Suppressor macrophage (primary cell): Measurements from ENCODE around the gene SEC16B.

ENCODE experiments used
- DNase-seq, 4 experiments: peaks; one replicate each; pipeline ENCODE4 v3.0.0-alpha.2; 2020 to 2022
- total RNA-seq, 17 experiments: gene quantifications; one replicate each; lab custom pipeline; 2026; ENCODE audit warnings: mixed read lengths in 6 of 17, inconsistent platforms in 3 of 17; lab: John Stamatoyannopoulos, UW

The SEC16B gene, protein sequence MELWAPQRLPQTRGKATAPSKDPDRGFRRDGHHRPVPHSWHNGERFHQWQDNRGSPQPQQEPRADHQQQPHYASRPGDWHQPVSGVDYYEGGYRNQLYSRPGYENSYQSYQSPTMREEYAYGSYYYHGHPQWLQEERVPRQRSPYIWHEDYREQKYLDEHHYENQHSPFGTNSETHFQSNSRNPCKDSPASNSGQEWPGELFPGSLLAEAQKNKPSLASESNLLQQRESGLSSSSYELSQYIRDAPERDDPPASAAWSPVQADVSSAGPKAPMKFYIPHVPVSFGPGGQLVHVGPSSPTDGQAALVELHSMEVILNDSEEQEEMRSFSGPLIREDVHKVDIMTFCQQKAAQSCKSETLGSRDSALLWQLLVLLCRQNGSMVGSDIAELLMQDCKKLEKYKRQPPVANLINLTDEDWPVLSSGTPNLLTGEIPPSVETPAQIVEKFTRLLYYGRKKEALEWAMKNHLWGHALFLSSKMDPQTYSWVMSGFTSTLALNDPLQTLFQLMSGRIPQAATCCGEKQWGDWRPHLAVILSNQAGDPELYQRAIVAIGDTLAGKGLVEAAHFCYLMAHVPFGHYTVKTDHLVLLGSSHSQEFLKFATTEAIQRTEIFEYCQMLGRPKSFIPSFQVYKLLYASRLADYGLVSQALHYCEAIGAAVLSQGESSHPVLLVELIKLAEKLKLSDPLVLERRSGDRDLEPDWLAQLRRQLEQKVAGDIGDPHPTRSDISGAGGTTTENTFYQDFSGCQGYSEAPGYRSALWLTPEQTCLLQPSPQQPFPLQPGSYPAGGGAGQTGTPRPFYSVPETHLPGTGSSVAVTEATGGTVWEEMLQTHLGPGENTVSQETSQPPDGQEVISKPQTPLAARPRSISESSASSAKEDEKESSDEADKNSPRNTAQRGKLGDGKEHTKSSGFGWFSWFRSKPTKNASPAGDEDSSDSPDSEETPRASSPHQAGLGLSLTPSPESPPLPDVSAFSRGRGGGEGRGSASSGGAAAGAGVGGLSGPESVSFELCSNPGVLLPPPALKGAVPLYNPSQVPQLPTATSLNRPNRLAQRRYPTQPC
- 0 to 1.7 (median 0.05) reads per million in 17 experiments for total RNA-seq

DNA sequence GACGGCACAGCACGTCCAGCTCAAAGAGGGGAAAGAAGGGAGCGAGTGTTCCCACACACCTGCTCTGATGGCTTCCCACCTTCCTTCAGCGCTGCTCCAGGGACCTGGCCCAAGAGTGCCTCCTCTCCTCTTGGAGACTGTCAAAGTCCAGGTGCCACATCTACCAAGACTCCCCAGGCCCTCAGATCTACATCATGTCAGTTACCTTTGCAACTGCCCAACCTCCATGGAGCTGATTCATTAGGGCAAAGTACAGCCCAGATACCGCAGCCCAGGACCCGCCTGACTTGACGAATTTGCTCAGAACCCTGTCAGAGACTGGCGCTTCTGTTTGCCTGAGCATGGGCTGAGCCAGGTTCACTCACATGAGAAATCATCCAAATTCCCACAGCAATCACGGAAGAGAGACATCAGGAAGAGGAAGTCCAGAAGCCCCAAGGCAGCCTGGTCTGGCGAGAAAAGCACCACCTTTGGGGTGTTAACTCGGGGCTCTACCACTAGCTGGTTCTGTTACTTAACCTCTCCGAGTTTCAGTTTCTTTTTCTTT is at the start of gene SEC16B:
TSS of gene SEC16B (minus strand) at position 234 of the 547 bp plus-strand sequence. CDS start 2,077 bp downstream, outside the sequence.
- no peak for DNase-seq

DNA sequence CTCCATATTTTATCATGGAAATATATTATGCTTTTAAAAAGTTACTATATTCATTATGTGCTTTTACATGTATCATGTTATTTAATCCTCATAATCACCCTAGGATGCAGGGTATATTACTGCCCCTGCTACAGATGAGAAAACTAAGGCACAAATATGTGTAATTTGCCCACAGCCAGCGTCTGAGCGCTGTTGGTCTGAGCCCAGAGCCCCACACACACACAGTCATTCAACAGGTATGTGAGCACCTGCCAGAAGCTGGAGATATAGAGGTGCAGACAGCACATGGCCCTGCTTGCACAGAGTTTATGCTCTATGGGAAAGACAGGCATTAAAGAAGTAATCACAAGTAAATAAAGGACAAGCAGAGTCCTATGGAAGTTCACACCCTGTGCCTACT is 49.8 kb upstream of the SEC16B start:
- DNase-seq, result no peak

DNA sequence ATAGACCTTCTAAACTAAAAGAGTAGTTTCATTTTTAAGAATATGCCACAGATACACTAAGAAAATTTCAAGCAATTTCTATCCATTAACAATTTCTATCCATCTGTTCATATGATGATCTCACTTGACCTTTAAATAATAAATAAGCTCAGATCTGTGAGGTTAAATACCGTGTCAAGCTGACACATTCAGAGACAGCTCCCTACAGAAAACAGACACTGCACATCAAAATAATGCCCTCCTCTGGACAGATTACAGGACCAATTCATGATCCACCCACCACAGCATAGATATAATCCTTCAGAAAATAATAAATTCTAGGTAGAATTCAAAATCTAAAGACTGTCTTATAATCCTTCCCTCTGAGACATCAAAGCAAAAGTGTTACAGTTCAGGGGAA is 49.4 kb upstream of the SEC16B start:
- no peak for DNase-seq

DNA sequence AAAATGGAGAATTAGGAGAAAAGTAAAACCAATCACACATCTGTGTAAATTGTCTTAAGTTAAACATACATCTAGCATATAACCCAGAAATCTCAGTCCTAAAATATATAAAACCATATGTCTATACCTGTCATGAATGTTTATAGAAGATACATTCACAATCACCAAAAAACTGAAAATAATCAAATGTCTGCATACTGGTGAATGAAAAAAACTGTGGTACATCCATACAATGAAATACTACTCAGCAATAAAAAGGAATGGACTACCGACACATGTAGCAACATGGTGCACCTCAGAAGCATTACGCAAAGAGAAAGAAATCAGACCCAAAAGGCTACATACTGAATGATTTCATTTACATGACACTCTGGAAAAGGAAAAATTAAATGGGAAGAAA is 47.7 kb upstream of the SEC16B start:
- DNase-seq, result no peak

DNA sequence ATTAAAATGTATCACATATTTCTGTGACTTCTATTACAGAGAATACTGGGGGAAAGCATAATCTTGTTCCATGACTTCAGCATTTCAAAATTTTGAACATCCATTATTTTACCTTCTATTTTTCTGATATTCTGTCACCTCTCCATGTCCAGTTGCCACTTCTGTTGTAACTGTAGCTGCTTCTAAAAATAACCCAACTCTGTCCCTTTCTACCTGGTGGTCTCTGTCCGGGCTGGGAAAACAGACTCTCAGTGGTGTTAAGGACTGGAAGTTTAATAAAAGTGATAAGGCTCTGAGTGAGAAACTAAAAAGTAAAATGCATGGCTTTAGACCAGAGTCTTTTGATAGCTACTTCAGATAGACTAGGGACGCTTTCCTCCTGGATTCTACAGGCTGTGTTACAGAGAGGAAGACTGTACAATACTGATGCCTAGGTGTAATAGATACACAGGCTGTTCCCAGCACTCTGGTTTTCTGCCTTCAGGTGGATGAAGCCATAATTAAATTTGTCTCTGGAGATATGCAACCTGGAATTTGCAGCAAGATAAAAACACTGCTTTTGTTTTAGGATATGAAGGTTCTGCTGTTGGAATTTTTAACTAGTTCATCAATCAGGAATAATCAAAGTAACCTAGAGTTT is 42.1 kb upstream of the SEC16B start:
- DNase-seq, result no peak

DNA sequence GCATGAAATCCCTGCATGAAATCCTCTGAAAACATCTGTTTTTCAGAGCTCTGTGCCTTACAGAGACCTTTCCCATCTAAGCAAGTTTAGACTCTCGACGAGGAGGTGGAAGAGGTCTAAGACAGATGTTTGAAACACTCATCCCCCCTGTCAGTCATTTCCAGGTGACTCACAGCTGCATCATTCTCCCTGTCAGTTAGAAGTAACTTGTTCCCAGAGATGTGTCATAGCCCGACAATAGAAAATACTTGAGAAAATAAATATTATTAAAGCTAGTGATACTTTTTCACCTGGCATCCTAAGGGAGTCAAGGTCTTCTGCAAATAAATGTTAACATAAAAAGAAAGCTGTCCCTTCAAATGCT is 41.6 kb upstream of the SEC16B start:
- DNase-seq, result no peak

- no peak for DNase-seq
Measured at GRCh38 chr1:178010674-178011464, 41.0 kb upstream of the SEC16B start.

DNA sequence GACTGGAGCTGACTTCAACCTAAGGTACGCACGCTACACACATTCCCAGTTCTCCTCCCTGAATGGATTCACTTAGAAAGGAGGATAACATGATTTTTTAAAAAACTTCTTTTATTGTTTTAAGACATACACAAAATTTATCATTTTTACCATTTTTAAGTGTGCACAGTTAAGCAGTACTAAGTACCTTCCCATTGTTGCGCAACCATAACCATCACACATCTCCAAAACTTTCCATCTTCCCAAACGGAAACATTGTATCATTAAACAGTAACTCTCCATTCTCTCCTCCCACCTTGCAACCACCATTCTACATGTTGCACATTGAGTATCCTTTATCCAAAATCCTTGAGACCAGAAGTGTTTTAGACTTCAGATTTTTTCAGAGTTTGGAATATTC is 36.2 kb upstream of the SEC16B start:
- DNase-seq, result no peak

GRCh38 chr1:178005450-178005849 is 35.6 kb upstream of the SEC16B start:
- DNase-seq, result peak in 2 of 4 experiments; percentile 1 to 4

- DNase-seq, result no peak
Measured at GRCh38 chr1:178004926-178005391, 35.1 kb upstream of the SEC16B start.

DNA sequence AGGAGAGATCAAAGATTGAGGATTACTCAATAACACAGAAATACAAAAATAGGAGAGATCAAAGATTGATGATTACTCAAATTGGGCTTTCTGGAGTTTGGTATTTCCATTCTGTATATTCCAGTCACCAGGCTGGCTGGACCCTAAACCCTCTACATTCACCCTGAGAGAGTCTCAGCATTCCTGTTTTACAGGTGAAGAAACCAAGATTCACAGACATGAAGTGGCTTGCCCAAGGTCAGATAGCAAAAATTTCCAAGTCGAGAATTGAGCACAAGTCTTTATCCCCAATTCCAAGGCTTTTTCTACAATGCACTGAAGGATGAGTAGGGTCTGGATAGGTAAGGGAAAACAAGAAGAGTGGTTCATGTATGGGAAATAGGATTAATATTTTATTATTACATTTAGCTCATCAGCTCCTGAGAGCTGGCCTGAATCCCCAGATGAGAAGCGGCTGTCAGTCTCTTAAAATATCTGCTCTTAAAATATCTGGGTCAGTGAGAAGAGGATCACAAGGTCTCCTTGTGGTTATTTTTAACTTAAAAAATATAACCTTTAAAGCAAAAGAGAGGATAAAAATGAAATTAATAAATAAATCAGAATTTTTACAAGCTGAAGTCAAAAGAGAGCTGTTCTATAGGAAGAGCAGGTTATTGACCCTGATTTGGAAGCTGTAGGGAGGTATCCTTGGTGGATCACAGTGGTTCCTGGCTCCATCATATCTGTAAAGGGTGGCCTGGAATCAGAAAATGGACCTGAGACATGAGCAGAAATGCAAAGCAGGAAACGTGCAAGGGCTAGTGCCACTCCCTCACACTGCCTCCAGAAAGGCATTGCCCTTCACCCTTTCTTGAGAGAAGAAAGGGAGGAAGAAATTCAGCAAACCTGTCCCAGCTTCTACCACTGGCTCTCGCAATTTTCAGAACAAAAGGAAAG is 29.1 kb upstream of the SEC16B start:
- no peak for DNase-seq

DNA sequence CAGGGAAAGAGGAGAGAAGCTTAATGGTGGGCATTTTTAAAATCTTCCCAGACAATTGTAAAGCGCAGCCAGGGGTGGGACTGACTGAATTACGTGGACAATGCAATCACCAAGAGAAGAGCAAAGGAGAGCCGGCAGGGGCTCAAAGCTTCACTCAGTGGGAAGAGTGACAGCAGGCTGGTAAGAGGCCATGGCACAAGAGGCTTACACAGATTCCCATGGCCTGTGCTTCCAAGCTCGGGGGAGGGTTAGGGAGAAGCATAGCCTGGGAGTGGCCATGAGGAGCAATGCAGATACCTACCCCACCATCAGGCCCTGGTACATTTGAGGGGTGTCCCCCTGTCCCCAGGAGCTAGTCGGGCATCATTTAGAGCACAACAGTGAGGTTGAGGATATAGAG is 27.1 kb upstream of the SEC16B start:
- no peak for DNase-seq

DNA sequence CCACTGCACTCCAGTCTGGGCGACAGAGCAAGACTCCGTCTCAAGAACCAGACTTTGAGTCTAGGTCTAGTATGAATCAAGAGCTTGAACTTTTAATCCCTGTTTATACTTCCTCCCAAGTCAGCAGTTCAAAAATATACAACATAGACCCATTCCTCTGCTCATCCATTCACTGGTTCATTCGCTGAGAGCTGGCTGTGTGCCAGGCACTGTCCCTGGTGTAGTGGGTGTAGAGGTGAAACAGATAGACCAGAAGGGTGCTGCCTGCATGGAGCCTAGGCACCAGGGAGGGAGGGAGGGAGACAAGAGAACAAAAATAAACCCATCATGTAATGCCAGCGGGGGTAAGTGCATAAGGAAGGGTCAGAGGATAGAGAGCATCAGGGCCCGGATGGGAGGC is 25.5 kb upstream of the SEC16B start:
- no peak for DNase-seq

GRCh38 chr1:177986281-177986680 is 16.4 kb upstream of the SEC16B start:
- peak in 1 of 4 experiments; percentile 5 for DNase-seq

DNA sequence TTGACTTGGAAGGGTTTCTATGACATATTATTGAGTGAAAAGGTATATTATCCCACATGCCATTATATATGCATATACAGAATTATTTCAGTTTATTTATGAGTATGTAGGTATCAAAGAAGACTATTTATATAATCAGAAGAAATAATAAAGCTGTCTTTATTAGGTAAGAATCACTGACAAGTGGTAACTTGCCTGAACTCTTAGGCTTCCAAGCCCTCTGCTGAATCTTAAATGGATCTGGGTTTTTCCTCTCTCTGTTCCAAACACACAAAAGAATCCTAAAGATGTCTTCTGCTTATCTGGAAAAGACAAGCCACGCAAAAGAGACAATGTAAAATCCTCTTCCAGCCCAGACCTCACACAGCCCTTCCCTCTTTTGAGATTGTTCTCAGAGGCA is 14.9 kb upstream of the SEC16B start:
- DNase-seq, result no peak

- no peak for DNase-seq
Measured at GRCh38 chr1:177984136-177984525, 14.3 kb upstream of the SEC16B start.

- DNase-seq, result no peak
Measured at GRCh38 chr1:177983482-177984135, 13.8 kb upstream of the SEC16B start.

DNA sequence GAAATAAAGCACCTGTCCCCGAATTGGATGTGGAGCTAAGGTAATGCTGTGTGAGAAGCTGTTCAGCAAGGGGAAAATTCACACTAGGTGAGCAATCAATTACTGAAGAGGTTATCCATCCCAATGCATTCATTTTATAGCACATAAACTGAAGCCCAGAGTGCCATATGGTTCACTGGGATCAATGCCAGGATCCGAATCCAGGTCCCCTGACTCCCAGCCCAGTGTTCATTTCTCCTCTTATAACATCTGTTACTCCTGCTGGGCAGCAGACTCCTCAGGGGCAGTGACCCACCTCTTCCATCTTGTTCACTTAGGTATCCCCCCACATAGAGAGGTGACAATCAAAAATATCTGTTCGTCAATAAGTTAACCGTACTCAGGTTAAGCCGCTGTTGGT is 13.2 kb upstream of the SEC16B start:
- DNase-seq, result no peak

DNA sequence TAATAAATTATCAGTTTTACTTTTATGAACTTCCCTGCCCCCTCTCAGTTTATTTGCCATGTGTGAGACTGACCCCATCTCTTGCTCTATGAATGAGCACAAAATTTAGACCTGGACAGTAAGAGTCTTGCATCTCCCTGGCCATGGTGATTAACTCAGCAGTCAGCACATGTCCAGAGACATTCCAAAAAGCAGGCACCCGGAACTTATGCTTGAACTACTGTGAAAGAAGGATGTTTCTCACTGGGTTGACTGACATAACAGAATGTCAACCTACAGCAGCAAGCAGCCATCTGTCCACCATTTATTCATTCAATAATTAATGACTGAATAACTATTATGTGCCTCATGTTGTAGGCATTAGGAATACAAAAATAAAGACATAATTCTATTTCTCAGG is 11.3 kb upstream of the SEC16B start:
- no peak for DNase-seq

- DNase-seq, result no peak
Measured at GRCh38 chr1:177979272-177979671, 9.4 kb upstream of the SEC16B start.
